Gastroesophageal sphincter (tissue), 3 donors: Measurements from ENCODE around the gene PDE11A.

Experiments
- EP300 ChIP-seq: sonication (generic); formaldehyde crosslinking; IDR thresholded peaks from one replicate; pipeline ENCODE4 v1.6.1; 2017; ENCODE audit warnings: antibody characterized with exemption, mild to moderate bottlenecking
- POLR2A ChIP-seq, 2 donors: fragments of 450-650 bp; IDR thresholded peaks; one replicate each; pipeline ENCODE4 v1.6.1; 2017; ENCODE audit warnings: antibody characterized with exemption in 2 of 2, mild to moderate bottlenecking in 2 of 2, moderate library complexity in 1 of 2
- POLR2AphosphoS5 ChIP-seq: sonication (generic); formaldehyde crosslinking; IDR thresholded peaks from one replicate; pipeline ENCODE4 v1.6.1; 2017; ENCODE audit warnings: antibody characterized with exemption
- TF ChIP-seq, protein P1 (sequence below), 4 experiments: fragments of 200-600 bp in 2 of 4; fragments of 450-650 bp in 2 of 4; sonication (generic) in 1 of 4; IDR thresholded peaks; one replicate each; pipeline ENCODE4 v1.5.1; 2017 to 2019; ENCODE audit warnings: antibody characterized with exemption in 4 of 4, mild to moderate bottlenecking in 2 of 4, moderate library complexity in 2 of 4

- TF ChIP-seq, protein P1, sequence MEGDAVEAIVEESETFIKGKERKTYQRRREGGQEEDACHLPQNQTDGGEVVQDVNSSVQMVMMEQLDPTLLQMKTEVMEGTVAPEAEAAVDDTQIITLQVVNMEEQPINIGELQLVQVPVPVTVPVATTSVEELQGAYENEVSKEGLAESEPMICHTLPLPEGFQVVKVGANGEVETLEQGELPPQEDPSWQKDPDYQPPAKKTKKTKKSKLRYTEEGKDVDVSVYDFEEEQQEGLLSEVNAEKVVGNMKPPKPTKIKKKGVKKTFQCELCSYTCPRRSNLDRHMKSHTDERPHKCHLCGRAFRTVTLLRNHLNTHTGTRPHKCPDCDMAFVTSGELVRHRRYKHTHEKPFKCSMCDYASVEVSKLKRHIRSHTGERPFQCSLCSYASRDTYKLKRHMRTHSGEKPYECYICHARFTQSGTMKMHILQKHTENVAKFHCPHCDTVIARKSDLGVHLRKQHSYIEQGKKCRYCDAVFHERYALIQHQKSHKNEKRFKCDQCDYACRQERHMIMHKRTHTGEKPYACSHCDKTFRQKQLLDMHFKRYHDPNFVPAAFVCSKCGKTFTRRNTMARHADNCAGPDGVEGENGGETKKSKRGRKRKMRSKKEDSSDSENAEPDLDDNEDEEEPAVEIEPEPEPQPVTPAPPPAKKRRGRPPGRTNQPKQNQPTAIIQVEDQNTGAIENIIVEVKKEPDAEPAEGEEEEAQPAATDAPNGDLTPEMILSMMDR (IDR thresholded peaks at IDR 0.05): no peak
- no peak for TF ChIP-seq POLR2A (IDR thresholded peaks at IDR 0.05)
- no peak for TF ChIP-seq EP300
- TF ChIP-seq POLR2AphosphoS5: no peak
Measured at GRCh38 chr2:177708106-177708505, 364.5 kb downstream of the PDE11A start.
